ENCODE measurements around the gene HAAO.

DNA sequence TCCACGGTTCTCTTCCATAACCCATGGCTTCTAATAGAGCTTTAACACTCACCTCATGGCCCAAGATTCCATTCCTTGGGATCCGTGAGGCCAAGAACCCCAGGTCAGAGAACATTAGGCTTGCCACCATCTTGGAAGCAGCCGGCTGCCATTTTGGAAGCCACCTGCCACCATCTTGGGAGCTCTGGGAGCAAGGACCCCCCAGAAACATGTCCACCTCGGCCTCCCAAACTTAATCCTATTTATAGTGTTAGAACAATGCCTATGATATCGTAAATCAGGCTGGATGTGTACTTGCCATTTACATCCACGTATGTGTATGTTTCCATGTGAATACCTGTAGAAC lies 39.9 kb upstream of the HAAO start:
- TF ChIP-seq, protein P1, sequence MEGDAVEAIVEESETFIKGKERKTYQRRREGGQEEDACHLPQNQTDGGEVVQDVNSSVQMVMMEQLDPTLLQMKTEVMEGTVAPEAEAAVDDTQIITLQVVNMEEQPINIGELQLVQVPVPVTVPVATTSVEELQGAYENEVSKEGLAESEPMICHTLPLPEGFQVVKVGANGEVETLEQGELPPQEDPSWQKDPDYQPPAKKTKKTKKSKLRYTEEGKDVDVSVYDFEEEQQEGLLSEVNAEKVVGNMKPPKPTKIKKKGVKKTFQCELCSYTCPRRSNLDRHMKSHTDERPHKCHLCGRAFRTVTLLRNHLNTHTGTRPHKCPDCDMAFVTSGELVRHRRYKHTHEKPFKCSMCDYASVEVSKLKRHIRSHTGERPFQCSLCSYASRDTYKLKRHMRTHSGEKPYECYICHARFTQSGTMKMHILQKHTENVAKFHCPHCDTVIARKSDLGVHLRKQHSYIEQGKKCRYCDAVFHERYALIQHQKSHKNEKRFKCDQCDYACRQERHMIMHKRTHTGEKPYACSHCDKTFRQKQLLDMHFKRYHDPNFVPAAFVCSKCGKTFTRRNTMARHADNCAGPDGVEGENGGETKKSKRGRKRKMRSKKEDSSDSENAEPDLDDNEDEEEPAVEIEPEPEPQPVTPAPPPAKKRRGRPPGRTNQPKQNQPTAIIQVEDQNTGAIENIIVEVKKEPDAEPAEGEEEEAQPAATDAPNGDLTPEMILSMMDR (IDR thresholded peaks at IDR 0.05; ENCODE audit: insufficient read depth, low read depth, low read length), result no peak
- no peak for TF ChIP-seq EZH2 (IDR thresholded peaks at IDR 0.05; ENCODE audit: insufficient read depth, low read length)
